Spinal cord (tissue), 10 donors: ENCODE results near the gene ZBTB4. TPM values are rescaled to one million over a fixed set of nuclear protein-coding genes. Genes with fewer than 3 reads are reported as not detected.
A peak's percentile ranks its signal among the peaks of the same experiment; 100 is the strongest.

Source experiments
- DNase-seq, 6 donors: peaks; one replicate each; pipeline versions ENCODE4 v3.0.0 to v3.0.0-alpha.2; 2013 to 2015; ENCODE audit warnings: low spot score in 6 of 6, low read depth in 4 of 6
- H3K27ac ChIP-seq: one replicate; pipeline ENCODE4 v1.5.1; 2013; ENCODE audit warnings: low read depth, low read length, control low read depth
- H3K27me3 ChIP-seq: one replicate; pipeline ENCODE4 v1.6.1; 2013; ENCODE audit warnings: low read length; ENCODE audit not compliant: control insufficient read depth, insufficient read depth
- H3K36me3 ChIP-seq: one replicate; pipeline ENCODE4 v1.6.1; 2013; ENCODE audit warnings: low read length; ENCODE audit not compliant: control insufficient read depth, insufficient read depth
- H3K4me1 ChIP-seq: one replicate; pipeline ENCODE4 v1.6.1; 2013; ENCODE audit warnings: low read length; ENCODE audit not compliant: control insufficient read depth, insufficient read depth
- H3K4me3 ChIP-seq: one replicate; pipeline ENCODE4 v1.5.1; 2013; ENCODE audit warnings: low read depth, low read length, control low read depth
- H3K9me3 ChIP-seq: one replicate; pipeline ENCODE4 v1.6.1; 2013; ENCODE audit warnings: low read length; ENCODE audit not compliant: control insufficient read depth, insufficient read depth
- WGBS: methylation state at CpG from one replicate; pipeline ENCODE4 v1.1.5; 2013; ENCODE audit warnings: missing lambda C conversion rate; ENCODE audit not compliant: insufficient coverage; 5-methylcytosine and 5-hydroxymethylcytosine counted together
- polyA plus RNA-seq, 2 donors: library from polyadenylated mRNA; unstranded; fragments of 120-200 nt; gene quantifications; one replicate each; pipeline ENCODE4 v1.2.1, GENCODE V29; 2013; ENCODE audit not compliant: insufficient read length in 2 of 2
- total RNA-seq, 2 donors: library from RNA; depleted of rRNA in 1 of 2; stranded (reverse); fragments of 120-200 nt in 1 of 2; fragments of >200 nt in 1 of 2; gene quantifications; one replicate each; pipeline versions ENCODE4 v1.2.3 to v1.2.4, GENCODE V29; 2013 to 2014
- donor health status: healthy.

ZBTB4 gene
- total and polyA plus RNA-seq, 4 donors = 19.8 to 60.6 (median 46.1) TPM

DNA sequence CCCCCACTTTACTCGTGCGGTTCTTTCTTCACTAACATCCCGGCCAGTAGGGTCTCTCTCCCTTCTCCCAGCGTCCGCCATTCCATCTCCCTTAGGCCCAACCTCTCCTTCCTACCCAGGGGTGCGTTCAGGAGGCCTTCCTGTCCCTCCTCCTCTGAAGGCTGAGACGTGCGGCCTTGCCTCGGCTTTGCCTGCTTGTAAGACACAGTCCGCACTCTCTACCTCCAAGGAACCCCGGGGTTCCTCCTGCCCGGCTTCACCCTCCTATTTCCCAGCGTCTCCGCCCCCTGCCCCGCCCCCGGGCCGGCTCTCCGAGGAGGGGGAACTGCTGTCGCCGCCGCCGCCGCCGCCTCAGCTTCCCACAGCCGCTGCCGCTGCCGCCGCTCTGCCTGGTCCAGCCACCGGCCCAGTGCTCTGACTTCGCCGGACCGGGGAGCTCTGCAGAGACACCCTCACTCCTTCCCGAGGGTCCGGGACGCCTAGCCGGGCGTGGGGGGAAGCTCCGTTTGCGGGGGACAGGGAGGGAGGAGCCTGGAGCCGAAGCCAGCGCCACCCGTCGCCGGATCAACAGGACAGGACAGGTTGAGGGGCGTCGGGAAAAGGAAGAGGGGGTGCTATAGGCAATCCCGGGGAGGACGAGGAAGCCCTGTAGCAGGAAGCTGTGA lies 41.3 kb downstream of the ZBTB4 start:
- Histone ChIP-seq H3K4me1 (peaks cover 65% of the 10 kb centered on the region), H3K4me3 (peak overlapping the region; percentile 55), H3K9me3 (no peaks in the 10 kb centered on the region), H3K27me3 (peaks cover 36% of the 10 kb centered on the region), H3K27ac (peak overlapping the region; percentile 84), H3K36me3 (peaks cover 7% of the 10 kb centered on the region)
- DNase-seq = peak in 2 of 6 donors; percentile 84 to 87
- 4% methylated on average over 47 of the region's 48 CpGs for WGBS

DNA sequence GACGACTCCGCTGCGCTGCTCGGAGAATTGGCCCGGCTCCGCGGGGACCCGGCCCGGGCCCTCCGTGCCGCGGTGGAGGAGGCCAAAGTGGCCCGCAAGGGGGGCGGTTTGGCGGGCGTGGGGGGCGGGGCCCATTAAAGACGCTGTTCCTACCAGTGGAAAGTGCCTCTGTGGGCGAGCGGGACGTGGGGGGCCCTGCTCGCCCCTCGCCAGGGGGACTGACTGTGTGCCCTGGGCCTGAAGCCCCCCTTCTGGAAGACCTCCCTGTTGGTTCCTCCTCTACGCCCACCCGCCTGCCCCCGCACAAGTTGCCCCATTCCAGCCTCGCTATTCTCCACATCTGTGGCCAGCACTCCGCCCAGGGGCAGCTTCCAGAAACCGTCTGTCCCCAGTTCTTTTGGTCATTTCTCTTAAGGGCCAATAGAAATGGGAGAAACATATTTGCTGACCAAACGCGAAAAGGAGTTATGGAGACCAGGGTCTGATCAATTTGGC lies 42.0 kb downstream of the ZBTB4 start:
- Histone ChIP-seq H3K27ac (peak overlapping the region; percentile 84), H3K4me1 (peaks cover 65% of the 10 kb centered on the region), H3K9me3 (no peaks in the 10 kb centered on the region), H3K4me3 (peak overlapping the region; percentile 55), H3K27me3 (peaks cover 34% of the 10 kb centered on the region), H3K36me3 (peaks cover under 1% of the 10 kb centered on the region)
- DNase-seq = no peak
- 8% methylated on average over 26 of the region's 31 CpGs for WGBS

DNA sequence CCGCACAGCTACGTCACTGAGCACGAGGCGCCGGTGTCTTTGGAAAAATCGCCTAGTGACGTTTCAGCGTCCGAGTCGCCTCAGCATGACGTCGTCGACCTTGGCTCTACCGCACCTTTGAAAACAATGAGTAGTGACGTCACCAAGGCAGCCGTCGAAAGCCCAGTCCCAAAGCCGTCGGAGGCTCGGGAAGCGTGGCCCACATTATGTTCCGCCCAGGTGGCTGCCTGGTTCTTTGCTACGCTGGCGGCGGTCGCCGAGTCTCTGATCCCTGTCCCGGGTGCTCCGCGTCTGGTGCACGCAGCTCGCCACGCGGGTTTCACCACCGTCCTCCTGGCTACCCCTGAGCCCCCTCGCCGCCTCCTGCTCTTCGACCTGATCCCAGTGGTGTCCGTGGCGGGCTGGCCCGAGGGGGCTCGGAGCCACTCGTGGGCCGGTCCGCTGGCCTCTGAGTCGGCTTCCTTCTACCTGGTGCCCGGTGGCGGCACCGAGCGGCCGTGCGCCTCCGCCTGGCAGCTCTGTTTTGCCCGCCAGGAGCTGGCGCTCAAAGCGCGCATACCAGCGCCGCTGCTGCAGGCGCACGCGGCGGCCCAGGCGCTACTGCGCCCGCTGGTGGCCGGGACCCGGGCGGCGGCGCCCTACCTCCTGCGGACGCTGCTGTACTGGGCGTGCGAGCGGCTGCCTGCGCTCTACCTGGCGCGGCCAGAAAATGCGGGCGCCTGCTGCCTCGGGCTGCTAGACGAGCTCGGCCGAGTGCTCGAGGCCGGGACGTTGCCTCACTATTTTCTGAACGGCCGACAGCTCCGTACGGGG lies 42.7 kb downstream of the ZBTB4 start:
- Histone ChIP-seq H3K9me3 (no peaks in the 10 kb centered on the region), H3K27me3 (peaks cover 34% of the 10 kb centered on the region), H3K27ac (peak overlapping the region; percentile 52), H3K36me3 (no peaks in the 10 kb centered on the region), H3K4me3 (peak overlapping the region; percentile 55), H3K4me1 (peaks cover 64% of the 10 kb centered on the region)
- 1% methylated on average over 92 of the region's 92 CpGs for WGBS
- DNase-seq = peak in 2 of 6 donors; percentile 83 to 90

- H3K36me3 ChIP-seq = no peaks in the 10 kb centered on the region
- H3K27me3 ChIP-seq = peaks cover 34% of the 10 kb centered on the region
- 4% methylated on average over 49 of the region's 49 CpGs for WGBS
- no peak for DNase-seq
- H3K4me1 ChIP-seq = peaks cover 55% of the 10 kb centered on the region
- H3K9me3 ChIP-seq = no peaks in the 10 kb centered on the region
- peak overlapping the region; percentile 33 for H3K27ac ChIP-seq
- peak overlapping the region; percentile 47 for H3K4me3 ChIP-seq
Measured at GRCh38 chr17:7435676-7436555, 43.5 kb downstream of the ZBTB4 start.

DNA sequence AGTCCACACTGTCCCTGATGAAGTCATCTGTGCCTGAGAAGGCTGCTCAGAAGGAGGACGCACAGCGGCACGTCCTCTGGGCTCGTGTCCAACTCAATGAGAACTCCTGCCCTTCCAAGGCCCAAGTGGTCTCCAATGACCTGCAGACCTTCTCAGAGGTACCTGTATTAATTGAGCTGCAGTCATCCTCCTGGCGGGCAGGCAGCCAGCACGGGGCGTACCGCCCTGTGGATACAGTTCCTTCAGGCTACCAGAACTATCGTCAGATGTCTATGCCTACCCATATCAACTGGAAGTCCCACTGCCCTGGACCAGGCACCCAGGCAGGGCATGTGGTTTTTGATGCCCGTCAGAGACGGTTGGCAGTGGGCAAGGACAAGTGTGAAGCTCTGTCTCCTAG lies 47.1 kb downstream of the ZBTB4 start:
- 95% methylated on average over 11 of the region's 11 CpGs for WGBS
- Histone ChIP-seq H3K9me3 (no peaks in the 10 kb centered on the region), H3K4me1 (peaks cover 25% of the 10 kb centered on the region), H3K27ac (no peak overlapping the region), H3K36me3 (no peaks in the 10 kb centered on the region), H3K4me3 (no peak overlapping the region), H3K27me3 (peaks cover 18% of the 10 kb centered on the region)
- no peak for DNase-seq

- Histone ChIP-seq H3K27me3 (peaks cover 15% of the 10 kb centered on the region), H3K4me1 (peaks cover 15% of the 10 kb centered on the region), H3K4me3 (no peak overlapping the region), H3K27ac (no peak overlapping the region), H3K9me3 (no peaks in the 10 kb centered on the region), H3K36me3 (no peaks in the 10 kb centered on the region)
- 91% methylated on average over 1 of the region's 1 CpG for WGBS
- no peak for DNase-seq
Measured at GRCh38 chr17:7431231-7431630, 48.2 kb downstream of the ZBTB4 start.

- no peak for DNase-seq
- Histone ChIP-seq H3K9me3 (no peaks in the 10 kb centered on the region), H3K4me3 (no peak overlapping the region), H3K4me1 (no peaks in the 10 kb centered on the region), H3K36me3 (no peaks in the 10 kb centered on the region), H3K27me3 (peaks cover 2% of the 10 kb centered on the region), H3K27ac (no peak overlapping the region)
- 94% methylated on average over 10 of the region's 10 CpGs for WGBS
Measured at GRCh38 chr17:7429722-7430121, 49.7 kb downstream of the ZBTB4 start.

GRCh38 chr17:7428557-7428956 lies 50.9 kb downstream of the ZBTB4 start, which contains the start of gene SPEM3:
Gene SPEM3 (plus strand): TSS chr17:7428857. CDS start chr17:7428903, 46 bp downstream.
- H3K9me3 ChIP-seq = no peaks in the 10 kb centered on the region
- 81% methylated on average over 4 of the region's 5 CpGs for WGBS
- H3K4me3 ChIP-seq = no peak within 1 kb of the TSS
- no peak within 1 kb of the TSS for H3K27ac ChIP-seq
- no peaks in the 10 kb centered on the region for H3K4me1 ChIP-seq
- H3K36me3 ChIP-seq = no peaks in the 10 kb centered on the region
- no peaks in the 10 kb centered on the region for H3K27me3 ChIP-seq
- DNase-seq = no peak

GRCh38 chr17:7427549-7427948 lies 51.9 kb downstream of the ZBTB4 start:
- H3K27ac ChIP-seq = no peak overlapping the region
- peaks cover 1% of the 10 kb centered on the region for H3K36me3 ChIP-seq
- no peak for DNase-seq
- no peak overlapping the region for H3K4me3 ChIP-seq
- WGBS = 88% methylated on average over 7 of the region's 7 CpGs
- H3K4me1 ChIP-seq = no peaks in the 10 kb centered on the region
- H3K9me3 ChIP-seq = no peaks in the 10 kb centered on the region
- no peaks in the 10 kb centered on the region for H3K27me3 ChIP-seq
